ENCODE measurements around the gene NINJ2. TPM values are rescaled to one million over a fixed set of nuclear protein-coding genes. Genes with fewer than 3 reads are reported as not detected.

NINJ2 gene
- total RNA-seq, 1 experiment from 2014 or later, result 1.8 TPM

DNA sequence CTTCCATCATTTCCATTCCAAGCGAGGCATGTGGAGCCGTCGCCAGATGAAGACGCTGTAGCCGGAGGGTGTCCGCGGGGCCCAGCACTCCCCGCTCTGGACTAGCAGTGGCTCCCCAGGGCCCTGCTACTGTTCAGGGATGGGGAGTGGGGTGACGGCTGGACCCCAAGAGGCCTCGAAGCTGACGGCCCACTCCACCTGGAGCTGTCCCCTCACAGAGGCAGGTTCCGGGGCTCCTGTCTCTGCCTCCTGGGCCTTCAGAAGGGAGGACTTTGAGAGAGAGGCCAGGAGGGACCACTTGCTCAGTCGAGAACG lies 101.9 kb downstream of the NINJ2 start:
- peaks cover 9% of the 10 kb centered on the region for H3K4me1 ChIP-seq (ENCODE audit: low read length)
- H4K20me1 ChIP-seq (ENCODE audit: insufficient read depth, low read depth, low read length), result no peaks in the 10 kb centered on the region
- no peak overlapping the region for H3K27ac ChIP-seq (ENCODE audit: low read length)

DNA sequence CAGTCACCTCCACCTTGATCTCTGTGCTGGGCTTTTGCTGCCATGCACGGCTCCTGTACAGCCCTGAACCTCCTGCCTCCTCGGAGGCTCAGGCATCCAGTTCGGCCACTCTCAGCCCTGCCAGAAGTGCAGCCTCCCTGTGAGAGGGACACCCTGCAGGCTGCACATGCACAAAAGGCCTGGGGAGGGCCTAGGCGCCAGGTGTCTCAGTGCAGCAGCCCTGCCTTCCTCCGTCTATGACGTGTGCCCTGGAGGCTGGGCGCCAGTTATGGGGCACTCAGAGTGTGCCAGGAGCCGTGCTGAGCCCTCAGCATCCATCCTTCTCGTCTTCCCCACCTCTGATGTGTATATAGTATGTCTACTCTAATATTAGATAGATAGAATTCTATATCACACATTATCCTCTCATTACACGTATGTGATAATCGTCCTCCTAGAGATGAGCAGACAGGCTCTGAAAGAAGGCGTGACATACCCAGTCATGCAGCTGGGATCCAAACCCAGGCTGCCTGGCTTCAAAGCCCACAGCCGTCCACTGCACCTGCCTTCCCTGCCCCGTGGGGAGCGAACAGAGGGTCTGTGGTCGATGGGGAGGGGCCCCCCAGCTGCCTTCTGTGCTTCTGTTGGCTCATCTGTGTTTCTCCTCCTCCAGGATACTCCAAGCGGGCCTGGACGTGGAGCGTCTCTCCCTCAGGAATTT lies 102.4 kb downstream of the NINJ2 start:
- peaks cover 9% of the 10 kb centered on the region for H3K4me1 ChIP-seq (ENCODE audit: low read length)
- no peaks in the 10 kb centered on the region for H3K9me3 ChIP-seq (ENCODE audit: low read length)
- DNase-seq, result peak; percentile 72
- H3K4me2 ChIP-seq (ENCODE audit: low read depth, low read length, poor library complexity, severe bottlenecking), result peak overlapping the region; percentile 15
- no peak overlapping the region for H3K27ac ChIP-seq (ENCODE audit: low read length)
- no peaks in the 10 kb centered on the region for H3K9me2 ChIP-seq (replicated peaks; ENCODE audit: insufficient read depth, low read length)
- H3K79me2 ChIP-seq (ENCODE audit: low read length), result no peaks in the 10 kb centered on the region
- no peaks in the 10 kb centered on the region for H3K36me3 ChIP-seq (ENCODE audit: insufficient read depth, low read length)
- no peak overlapping the region for H3K4me3 ChIP-seq (ENCODE audit: low read length)
- H3K27me3 ChIP-seq (ENCODE audit: low read length), result no peaks in the 10 kb centered on the region
- no peak overlapping the region for H2AFZ ChIP-seq (ENCODE audit: low read length)
- no peak overlapping the region for H3K9ac ChIP-seq (ENCODE audit: low read length)
- H4K20me1 ChIP-seq (ENCODE audit: insufficient read depth, low read depth, low read length), result no peaks in the 10 kb centered on the region

More for the DNA sequence above, 101.9 kb downstream of the NINJ2 start:
- no peak overlapping the region for H3K4me3 ChIP-seq (ENCODE audit: low read length)
- H3K9me3 ChIP-seq (ENCODE audit: low read length), result no peaks in the 10 kb centered on the region
- no peaks in the 10 kb centered on the region for H3K36me3 ChIP-seq (ENCODE audit: insufficient read depth, low read length)
- no peak overlapping the region for H2AFZ ChIP-seq (ENCODE audit: low read length)
- no peak overlapping the region for H3K9ac ChIP-seq (ENCODE audit: low read length)
- DNase-seq, result no peak
- no peaks in the 10 kb centered on the region for H3K9me2 ChIP-seq (replicated peaks; ENCODE audit: insufficient read depth, low read length)
- no peaks in the 10 kb centered on the region for H3K79me2 ChIP-seq (ENCODE audit: low read length)
- H3K4me2 ChIP-seq (ENCODE audit: low read depth, low read length, poor library complexity, severe bottlenecking), result peak overlapping the region; percentile 15
- H3K27me3 ChIP-seq (ENCODE audit: low read length), result no peaks in the 10 kb centered on the region

DNA sequence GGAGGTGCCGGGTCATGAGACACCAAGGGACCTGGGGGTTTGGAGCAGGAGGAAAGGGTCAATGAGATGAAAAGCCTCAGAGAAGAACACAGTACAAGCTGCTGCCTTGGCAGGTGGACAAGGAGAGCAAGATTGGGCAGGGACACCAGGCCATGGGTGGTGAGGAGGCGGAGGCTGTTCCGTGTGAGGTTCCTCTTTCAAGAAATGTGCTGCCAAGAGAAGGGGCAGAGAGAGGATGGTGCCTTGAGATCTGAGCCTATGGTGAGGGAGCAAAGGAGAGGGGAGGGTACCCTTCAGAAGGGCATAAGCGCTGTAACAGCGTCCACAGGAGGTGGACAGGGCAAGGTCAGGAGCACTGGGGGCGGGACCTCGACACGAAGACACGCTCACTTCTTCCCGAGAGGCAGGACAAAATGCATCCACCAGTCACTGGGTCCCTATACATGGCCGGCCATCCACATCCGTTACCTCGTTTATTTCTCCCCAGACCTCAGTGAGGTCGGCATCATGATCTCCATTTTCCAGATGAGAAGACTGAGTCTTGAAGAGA lies 103.3 kb downstream of the NINJ2 start:
- H4K20me1 ChIP-seq (ENCODE audit: insufficient read depth, low read depth, low read length), result no peaks in the 10 kb centered on the region
- no peaks in the 10 kb centered on the region for H3K27me3 ChIP-seq (ENCODE audit: low read length)
- no peak overlapping the region for H3K27ac ChIP-seq (ENCODE audit: low read length)
- H3K9ac ChIP-seq (ENCODE audit: low read length), result no peak overlapping the region
- H3K9me2 ChIP-seq (replicated peaks; ENCODE audit: insufficient read depth, low read length), result no peaks in the 10 kb centered on the region
- H3K4me1 ChIP-seq (ENCODE audit: low read length), result peaks cover 9% of the 10 kb centered on the region
- no peak for DNase-seq
- H2AFZ ChIP-seq (ENCODE audit: low read length), result no peak overlapping the region
- H3K36me3 ChIP-seq (ENCODE audit: insufficient read depth, low read length), result no peaks in the 10 kb centered on the region
- H3K9me3 ChIP-seq (ENCODE audit: low read length), result no peaks in the 10 kb centered on the region
- H3K4me2 ChIP-seq (ENCODE audit: low read depth, low read length, poor library complexity, severe bottlenecking), result no peak overlapping the region
- H3K4me3 ChIP-seq (ENCODE audit: low read length), result no peak overlapping the region
- no peaks in the 10 kb centered on the region for H3K79me2 ChIP-seq (ENCODE audit: low read length)

DNA sequence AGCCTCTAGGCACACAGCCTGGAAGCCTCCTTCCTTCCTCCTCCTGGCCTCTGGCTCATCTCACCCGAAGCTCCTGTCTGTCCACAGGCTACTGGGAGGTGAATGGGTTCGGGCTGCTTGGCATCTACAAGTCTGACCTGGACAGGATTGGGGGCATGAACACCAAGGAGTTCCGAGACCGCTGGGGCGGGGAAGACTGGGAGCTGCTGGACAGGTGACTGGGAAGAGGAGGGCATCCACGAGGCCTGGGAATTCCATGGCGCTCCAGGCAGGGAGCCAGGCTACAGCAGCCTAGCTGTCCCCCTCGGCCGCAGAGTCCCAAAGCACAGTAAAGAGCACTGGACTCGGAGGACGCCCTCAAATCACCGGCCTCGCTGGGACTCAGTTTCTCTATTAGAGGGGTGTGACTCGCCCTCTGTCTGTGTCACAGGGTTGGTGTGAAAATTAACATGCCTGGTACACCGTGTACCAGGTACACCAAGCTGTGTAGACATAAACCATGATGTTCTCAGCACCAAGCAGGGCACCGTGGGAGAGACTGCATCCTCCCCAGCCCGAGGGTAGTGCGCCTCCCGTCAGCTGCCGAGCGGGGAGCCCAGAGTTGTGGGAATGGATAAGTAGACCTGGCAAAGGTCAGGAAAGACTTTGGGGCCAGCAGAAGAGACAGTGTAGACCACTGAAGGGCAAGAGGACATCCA lies 103.9 kb downstream of the NINJ2 start:
- H3K9me3 ChIP-seq (ENCODE audit: low read length), result no peaks in the 10 kb centered on the region
- no peaks in the 10 kb centered on the region for H3K79me2 ChIP-seq (ENCODE audit: low read length)
- no peak overlapping the region for H3K4me3 ChIP-seq (ENCODE audit: low read length)
- H3K4me1 ChIP-seq (ENCODE audit: low read length), result peaks cover 9% of the 10 kb centered on the region
- H3K4me2 ChIP-seq (ENCODE audit: low read depth, low read length, poor library complexity, severe bottlenecking), result no peak overlapping the region
- no peaks in the 10 kb centered on the region for H3K36me3 ChIP-seq (ENCODE audit: insufficient read depth, low read length)
- H3K9me2 ChIP-seq (replicated peaks; ENCODE audit: insufficient read depth, low read length), result no peaks in the 10 kb centered on the region
- no peak overlapping the region for H2AFZ ChIP-seq (ENCODE audit: low read length)
- H3K27me3 ChIP-seq (ENCODE audit: low read length), result no peaks in the 10 kb centered on the region
- H3K9ac ChIP-seq (ENCODE audit: low read length), result no peak overlapping the region
- H3K27ac ChIP-seq (ENCODE audit: low read length), result no peak overlapping the region
- no peak for DNase-seq
- H4K20me1 ChIP-seq (ENCODE audit: insufficient read depth, low read depth, low read length), result no peaks in the 10 kb centered on the region

DNA sequence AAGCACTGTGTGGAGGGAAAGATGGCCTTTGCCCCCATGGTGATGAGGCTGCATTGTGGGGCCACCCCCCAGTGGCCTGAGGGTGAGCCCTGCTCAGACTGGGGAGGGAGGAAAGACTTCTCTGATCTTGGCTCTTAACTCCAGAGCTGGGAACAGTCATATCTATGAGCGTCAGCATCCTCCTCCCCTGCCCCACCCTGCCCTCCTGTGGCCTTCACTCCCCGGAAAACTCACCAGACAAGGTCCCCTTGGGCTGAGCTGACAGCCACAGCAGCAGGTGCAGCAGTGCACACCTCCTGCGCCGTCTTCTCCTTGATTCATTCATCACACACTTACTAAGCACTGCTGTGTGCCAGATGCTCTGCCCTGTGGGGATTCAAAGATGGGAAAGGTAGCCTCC lies 104.7 kb downstream of the NINJ2 start:
- no peak overlapping the region for H2AFZ ChIP-seq (ENCODE audit: low read length)
- H3K4me1 ChIP-seq (ENCODE audit: low read length), result peaks cover 9% of the 10 kb centered on the region

DNA sequence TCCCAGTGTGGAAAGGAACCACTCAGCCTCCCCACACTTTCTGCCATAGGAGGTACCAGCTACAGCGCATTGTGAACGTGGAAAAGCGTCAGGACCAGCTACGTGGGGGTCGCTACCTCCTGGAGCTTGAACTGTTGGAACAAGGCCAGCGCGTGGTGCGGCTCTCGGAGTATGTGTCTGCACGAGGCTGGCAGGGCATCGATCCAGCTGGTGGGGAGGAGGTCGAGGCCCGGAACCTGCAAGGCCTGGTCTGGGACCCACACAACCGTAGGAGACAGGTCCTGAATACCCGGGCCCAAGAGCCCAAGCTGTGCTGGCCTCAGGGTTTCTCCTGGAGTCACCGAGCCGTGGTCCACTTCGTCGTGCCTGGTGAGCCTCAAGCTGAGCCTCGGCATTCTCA lies 106.7 kb downstream of the NINJ2 start:
- Histone ChIP-seq H3K27me3 (ENCODE audit: low read length) (no peaks in the 10 kb centered on the region), H3K9me3 (ENCODE audit: low read length) (no peaks in the 10 kb centered on the region), H3K9me2 (replicated peaks; ENCODE audit: insufficient read depth, low read length) (no peaks in the 10 kb centered on the region), H3K79me2 (ENCODE audit: low read length) (no peaks in the 10 kb centered on the region), H3K27ac (ENCODE audit: low read length) (no peak overlapping the region), H3K36me3 (ENCODE audit: insufficient read depth, low read length) (no peaks in the 10 kb centered on the region), H3K4me1 (ENCODE audit: low read length) (peaks cover 9% of the 10 kb centered on the region), H2AFZ (ENCODE audit: low read length) (no peak overlapping the region), H3K4me3 (ENCODE audit: low read length) (no peak overlapping the region), H3K9ac (ENCODE audit: low read length) (no peak overlapping the region), H4K20me1 (ENCODE audit: insufficient read depth, low read depth, low read length) (no peaks in the 10 kb centered on the region), H3K4me2 (ENCODE audit: low read depth, low read length, poor library complexity, severe bottlenecking) (no peak overlapping the region)
- DNase-seq, result no peak

More for the DNA sequence above, 104.7 kb downstream of the NINJ2 start:
- Histone ChIP-seq H4K20me1 (ENCODE audit: insufficient read depth, low read depth, low read length) (no peaks in the 10 kb centered on the region), H3K79me2 (ENCODE audit: low read length) (no peaks in the 10 kb centered on the region), H3K9me2 (replicated peaks; ENCODE audit: insufficient read depth, low read length) (no peaks in the 10 kb centered on the region), H3K9ac (ENCODE audit: low read length) (no peak overlapping the region), H3K36me3 (ENCODE audit: insufficient read depth, low read length) (no peaks in the 10 kb centered on the region), H3K9me3 (ENCODE audit: low read length) (no peaks in the 10 kb centered on the region), H3K4me2 (ENCODE audit: low read depth, low read length, poor library complexity, severe bottlenecking) (no peak overlapping the region), H3K27ac (ENCODE audit: low read length) (no peak overlapping the region), H3K4me3 (ENCODE audit: low read length) (no peak overlapping the region), H3K27me3 (ENCODE audit: low read length) (no peaks in the 10 kb centered on the region)
- DNase-seq, result no peak

DNA sequence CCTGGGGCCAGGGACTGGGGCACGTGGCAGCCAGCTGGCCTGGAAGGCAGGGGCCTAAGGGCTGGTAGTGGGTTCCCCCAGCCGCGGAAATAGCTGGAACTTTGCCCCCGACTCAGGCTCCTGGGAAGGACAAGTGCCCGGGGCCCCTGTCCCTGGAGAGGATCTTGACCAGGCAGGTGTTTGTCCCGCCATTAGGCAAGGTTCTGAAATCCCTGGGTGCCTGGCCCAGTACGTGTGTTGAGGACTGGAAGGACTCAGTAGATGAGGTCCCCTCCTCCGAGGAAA lies 109.3 kb downstream of the NINJ2 start:
- no peak overlapping the region for H3K4me3 ChIP-seq (ENCODE audit: low read length)
- no peaks in the 10 kb centered on the region for H4K20me1 ChIP-seq (ENCODE audit: insufficient read depth, low read depth, low read length)
- H3K27ac ChIP-seq (ENCODE audit: low read length), result no peak overlapping the region
- H3K9me3 ChIP-seq (ENCODE audit: low read length), result no peaks in the 10 kb centered on the region
- no peak for DNase-seq
- no peaks in the 10 kb centered on the region for H3K9me2 ChIP-seq (replicated peaks; ENCODE audit: insufficient read depth, low read length)
- no peaks in the 10 kb centered on the region for H3K4me1 ChIP-seq (ENCODE audit: low read length)
- no peak overlapping the region for H2AFZ ChIP-seq (ENCODE audit: low read length)
- no peak overlapping the region for H3K9ac ChIP-seq (ENCODE audit: low read length)
- H3K79me2 ChIP-seq (ENCODE audit: low read length), result no peaks in the 10 kb centered on the region
- no peak overlapping the region for H3K4me2 ChIP-seq (ENCODE audit: low read depth, low read length, poor library complexity, severe bottlenecking)
- H3K27me3 ChIP-seq (ENCODE audit: low read length), result no peaks in the 10 kb centered on the region
- H3K36me3 ChIP-seq (ENCODE audit: insufficient read depth, low read length), result no peaks in the 10 kb centered on the region

DNA sequence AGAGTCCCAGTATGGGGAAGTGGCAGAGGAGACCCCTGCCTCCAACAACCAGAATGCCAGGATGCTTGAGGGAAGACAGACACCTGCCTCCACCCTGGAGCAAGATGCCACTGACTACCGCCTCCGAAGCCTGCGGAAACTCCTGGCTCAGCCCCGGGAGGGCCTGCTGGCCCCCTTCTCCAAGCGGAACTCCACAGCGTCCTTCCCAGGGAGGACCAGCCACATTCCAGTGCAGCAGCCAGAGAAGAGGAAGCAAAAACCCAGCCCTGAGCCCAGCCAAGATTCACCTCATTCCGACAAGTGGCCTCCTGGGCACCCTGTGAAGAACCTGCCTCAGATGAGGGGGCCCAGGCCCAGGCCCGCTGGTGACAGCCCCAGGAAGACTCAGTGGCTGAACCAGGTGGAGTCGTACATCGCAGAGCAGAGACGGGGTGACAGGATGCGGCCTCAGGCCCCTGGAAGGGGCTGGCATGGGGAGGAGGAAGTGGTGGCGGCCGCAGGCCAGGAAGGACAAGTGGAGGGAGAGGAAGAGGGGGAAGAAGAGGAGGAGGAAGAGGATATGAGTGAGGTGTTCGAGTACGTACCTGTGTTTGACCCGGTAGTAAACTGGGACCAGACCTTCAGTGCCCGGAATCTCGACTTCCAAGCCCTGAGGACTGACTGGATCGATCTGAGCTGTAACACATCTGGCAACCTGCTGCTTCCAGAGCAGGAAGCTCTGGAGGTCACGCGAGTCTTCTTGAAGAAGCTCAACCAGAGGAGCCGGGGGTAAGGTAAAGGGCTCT lies 109.8 kb downstream of the NINJ2 start:
- Histone ChIP-seq H3K9me2 (replicated peaks; ENCODE audit: insufficient read depth, low read length) (no peaks in the 10 kb centered on the region), H3K36me3 (ENCODE audit: insufficient read depth, low read length) (no peaks in the 10 kb centered on the region), H3K27ac (ENCODE audit: low read length) (no peak overlapping the region), H3K4me1 (ENCODE audit: low read length) (no peaks in the 10 kb centered on the region), H3K9ac (ENCODE audit: low read length) (no peak overlapping the region), H3K79me2 (ENCODE audit: low read length) (no peaks in the 10 kb centered on the region), H3K4me3 (ENCODE audit: low read length) (no peak overlapping the region), H2AFZ (ENCODE audit: low read length) (no peak overlapping the region), H3K9me3 (ENCODE audit: low read length) (no peaks in the 10 kb centered on the region), H3K4me2 (ENCODE audit: low read depth, low read length, poor library complexity, severe bottlenecking) (no peak overlapping the region), H4K20me1 (ENCODE audit: insufficient read depth, low read depth, low read length) (no peaks in the 10 kb centered on the region), H3K27me3 (ENCODE audit: low read length) (no peaks in the 10 kb centered on the region)
- no peak for DNase-seq
